SK-N-SH (cell line): Measurements from ENCODE around the gene CAPN9.

ENCODE experiments used
- CTCF ChIP-seq: fragments of 200-600 bp; sonication (generic); IDR thresholded peaks from 2 replicates; pipeline ENCODE4 v1.6.1; 2017; ENCODE audit warnings: antibody characterized with exemption, mild to moderate bottlenecking, moderate library complexity
- EP300 ChIP-seq, 2 experiments: IDR thresholded peaks; 2 replicates each; pipeline versions ENCODE4 v1.4.0 to v1.6.1; 2012; ENCODE audit warnings: borderline replicate concordance in 1 of 2, low read depth in 1 of 2, low read length in 1 of 2
- EZH2phosphoT487 ChIP-seq: fragments of 200-600 bp; sonication (generic); IDR thresholded peaks from 2 replicates; pipeline ENCODE4 v1.6.1; 2017; ENCODE audit warnings: low read depth, mixed run types, mild to moderate bottlenecking, antibody characterized with exemption, moderate library complexity, borderline replicate concordance
- GABPA ChIP-seq: IDR thresholded peaks from 2 replicates; pipeline ENCODE4 v1.4.0; 2012; ENCODE audit warnings: low read depth, mild to moderate bottlenecking
- MXI1 ChIP-seq: IDR thresholded peaks from 2 replicates; pipeline ENCODE4 v1.6.1; 2012; ENCODE audit warnings: mild to moderate bottlenecking, low read depth, low read length, improper control_type of control experiment
- NRF1 ChIP-seq: IDR thresholded peaks from 2 replicates; pipeline ENCODE4 v1.6.1; 2012; ENCODE audit warnings: low read depth, mild to moderate bottlenecking, low read length
- POLR2AphosphoS5 ChIP-seq: IDR thresholded peaks from 2 replicates; pipeline ENCODE4 v1.6.1; 2012; ENCODE audit warnings: low read depth, low read length
- REST ChIP-seq: IDR thresholded peaks from 2 replicates; pipeline ENCODE4 v1.6.1; 2012; ENCODE audit warnings: mild to moderate bottlenecking, low read depth, low read length, moderate library complexity
- TAF1 ChIP-seq: IDR thresholded peaks from 2 replicates; pipeline ENCODE4 v1.6.1; 2012; ENCODE audit warnings: low read depth, mild to moderate bottlenecking, low read length, moderate library complexity, borderline replicate concordance
- YY1 ChIP-seq: IDR thresholded peaks from 2 replicates; pipeline ENCODE4 v1.4.0; 2012; ENCODE audit warnings: low read depth, mild to moderate bottlenecking

GRCh38 chr1:230844561-230844960, 97.4 kb downstream of the CAPN9 start:
- TF ChIP-seq YY1 = no peak
- no peak for TF ChIP-seq POLR2AphosphoS5
- TF ChIP-seq EP300 (IDR thresholded peaks at IDR 0.05; ENCODE audit: borderline replicate concordance in 1 of 2, low read depth in 1 of 2, low read length in 1 of 2) = no peak
- no peak for TF ChIP-seq EZH2phosphoT487
- no peak for TF ChIP-seq REST
- no peak for TF ChIP-seq CTCF
- no peak for TF ChIP-seq NRF1
- TF ChIP-seq TAF1 = no peak
- TF ChIP-seq MXI1 = no peak
- TF ChIP-seq GABPA = no peak
